ENCODE measurements around the gene MICU2. TPM values are rescaled to one million over a fixed set of nuclear protein-coding genes. Genes with fewer than 3 reads are reported as not detected.

MICU2 gene
- total RNA-seq, 1 donor from 2014 or later = 41.5 TPM

- Histone ChIP-seq H3K4me1 (no peaks in the 10 kb centered on the region), H3K9me3 (peaks cover 0 to 13% of the 10 kb centered on the region in 2 donors), H3K36me3 (no peaks in the 10 kb centered on the region), H3K27ac (no peak overlapping the region), H3K4me3 (no peak overlapping the region), H3K27me3 (no peaks in the 10 kb centered on the region)
- TF ChIP-seq, protein P1, sequence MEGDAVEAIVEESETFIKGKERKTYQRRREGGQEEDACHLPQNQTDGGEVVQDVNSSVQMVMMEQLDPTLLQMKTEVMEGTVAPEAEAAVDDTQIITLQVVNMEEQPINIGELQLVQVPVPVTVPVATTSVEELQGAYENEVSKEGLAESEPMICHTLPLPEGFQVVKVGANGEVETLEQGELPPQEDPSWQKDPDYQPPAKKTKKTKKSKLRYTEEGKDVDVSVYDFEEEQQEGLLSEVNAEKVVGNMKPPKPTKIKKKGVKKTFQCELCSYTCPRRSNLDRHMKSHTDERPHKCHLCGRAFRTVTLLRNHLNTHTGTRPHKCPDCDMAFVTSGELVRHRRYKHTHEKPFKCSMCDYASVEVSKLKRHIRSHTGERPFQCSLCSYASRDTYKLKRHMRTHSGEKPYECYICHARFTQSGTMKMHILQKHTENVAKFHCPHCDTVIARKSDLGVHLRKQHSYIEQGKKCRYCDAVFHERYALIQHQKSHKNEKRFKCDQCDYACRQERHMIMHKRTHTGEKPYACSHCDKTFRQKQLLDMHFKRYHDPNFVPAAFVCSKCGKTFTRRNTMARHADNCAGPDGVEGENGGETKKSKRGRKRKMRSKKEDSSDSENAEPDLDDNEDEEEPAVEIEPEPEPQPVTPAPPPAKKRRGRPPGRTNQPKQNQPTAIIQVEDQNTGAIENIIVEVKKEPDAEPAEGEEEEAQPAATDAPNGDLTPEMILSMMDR (IDR thresholded peaks at IDR 0.05) = no peak
- DNase-seq (ENCODE audit: low spot score in 2 of 2) = no peak
- intact Hi-C loops (cut with DNase I) = no loop called here
These were observed 24.1 kb downstream of the MICU2 start for GRCh38 chr13:21579754-21580316.

GRCh38 chr13:21578748-21579147 is 25.2 kb downstream of the MICU2 start:
- H3K4me1 ChIP-seq = no peaks in the 10 kb centered on the region
- TF ChIP-seq, protein P1 (IDR thresholded peaks at IDR 0.05) = no peak
- no peaks in the 10 kb centered on the region for H3K36me3 ChIP-seq
- no peak for DNase-seq (ENCODE audit: low spot score in 2 of 2)
- H3K4me3 ChIP-seq = no peak overlapping the region
- intact Hi-C loops (cut with DNase I) = no loop called here
- peaks cover 0 to 13% of the 10 kb centered on the region in 2 donors for H3K9me3 ChIP-seq
- H3K27ac ChIP-seq = no peak overlapping the region
- no peaks in the 10 kb centered on the region for H3K27me3 ChIP-seq

DNA sequence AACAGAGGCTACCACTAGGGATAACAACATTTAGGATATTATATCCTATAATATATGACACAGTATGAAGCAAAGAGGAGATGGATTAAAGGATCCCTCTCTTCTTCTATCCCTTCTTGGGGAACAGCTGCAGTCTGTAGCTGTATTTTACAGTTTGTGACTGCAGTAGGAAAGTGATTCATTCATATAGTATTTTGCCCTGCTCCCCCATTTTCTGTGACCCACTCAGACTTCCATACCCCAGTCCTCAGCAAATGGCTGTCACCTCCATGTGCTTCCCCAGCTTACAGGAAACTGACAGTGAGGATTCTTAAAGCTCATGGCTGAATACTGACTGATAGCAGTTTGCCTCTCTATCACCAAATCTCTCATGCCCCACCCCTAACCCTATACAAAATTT is 27.5 kb downstream of the MICU2 start:
- no peak for DNase-seq (ENCODE audit: low spot score in 2 of 2)
- intact Hi-C loops (cut with DNase I) = no loop called here
- H3K36me3 ChIP-seq = no peaks in the 10 kb centered on the region
- no peaks in the 10 kb centered on the region for H3K9me3 ChIP-seq
- H3K27me3 ChIP-seq = no peaks in the 10 kb centered on the region
- H3K4me1 ChIP-seq = no peaks in the 10 kb centered on the region
- no peak overlapping the region for H3K27ac ChIP-seq
- TF ChIP-seq, protein P1 (IDR thresholded peaks at IDR 0.05) = no peak
- H3K4me3 ChIP-seq = no peak overlapping the region

GRCh38 chr13:21573920-21574712 is 29.9 kb downstream of the MICU2 start:
- no peak for DNase-seq (ENCODE audit: low spot score in 2 of 2)
- no peaks in the 10 kb centered on the region for H3K4me1 ChIP-seq
- no peaks in the 10 kb centered on the region for H3K9me3 ChIP-seq
- intact Hi-C loops (cut with DNase I) = no loop called here
- no peaks in the 10 kb centered on the region for H3K36me3 ChIP-seq
- H3K27ac ChIP-seq = no peak overlapping the region
- H3K4me3 ChIP-seq = no peak overlapping the region
- no peaks in the 10 kb centered on the region for H3K27me3 ChIP-seq
- TF ChIP-seq, protein P1 (IDR thresholded peaks at IDR 0.05) = no peak

GRCh38 chr13:21569686-21570085 is 34.3 kb downstream of the MICU2 start:
- no peaks in the 10 kb centered on the region for H3K4me1 ChIP-seq
- H3K27ac ChIP-seq = no peak overlapping the region
- no peaks in the 10 kb centered on the region for H3K27me3 ChIP-seq
- TF ChIP-seq, protein P1 (IDR thresholded peaks at IDR 0.05) = no peak
- H3K36me3 ChIP-seq = peaks cover 7% of the 10 kb centered on the region in 2 donors
- H3K9me3 ChIP-seq = no peaks in the 10 kb centered on the region
- no peak overlapping the region for H3K4me3 ChIP-seq
- no peak for DNase-seq (ENCODE audit: low spot score in 2 of 2)
- intact Hi-C loops (cut with DNase I) = no loop called here
